GM19395 (cell line): ENCODE data around the gene AXDND1.
"Not testable (repeated sequence)": the region's sequence is repeated elsewhere in the genome, so short reads cannot be mapped to it uniquely, and the experiment has no call there.

Experiments used
- ATAC-seq: cut with Tn5 transposase; IDR thresholded peaks from one replicate; pipeline ENCODE4 v1.9.1; 2021; ENCODE audit warnings: mild to moderate bottlenecking, moderate library complexity; ENCODE audit not compliant: unreplicated experiment

Gene AXDND1

DNA sequence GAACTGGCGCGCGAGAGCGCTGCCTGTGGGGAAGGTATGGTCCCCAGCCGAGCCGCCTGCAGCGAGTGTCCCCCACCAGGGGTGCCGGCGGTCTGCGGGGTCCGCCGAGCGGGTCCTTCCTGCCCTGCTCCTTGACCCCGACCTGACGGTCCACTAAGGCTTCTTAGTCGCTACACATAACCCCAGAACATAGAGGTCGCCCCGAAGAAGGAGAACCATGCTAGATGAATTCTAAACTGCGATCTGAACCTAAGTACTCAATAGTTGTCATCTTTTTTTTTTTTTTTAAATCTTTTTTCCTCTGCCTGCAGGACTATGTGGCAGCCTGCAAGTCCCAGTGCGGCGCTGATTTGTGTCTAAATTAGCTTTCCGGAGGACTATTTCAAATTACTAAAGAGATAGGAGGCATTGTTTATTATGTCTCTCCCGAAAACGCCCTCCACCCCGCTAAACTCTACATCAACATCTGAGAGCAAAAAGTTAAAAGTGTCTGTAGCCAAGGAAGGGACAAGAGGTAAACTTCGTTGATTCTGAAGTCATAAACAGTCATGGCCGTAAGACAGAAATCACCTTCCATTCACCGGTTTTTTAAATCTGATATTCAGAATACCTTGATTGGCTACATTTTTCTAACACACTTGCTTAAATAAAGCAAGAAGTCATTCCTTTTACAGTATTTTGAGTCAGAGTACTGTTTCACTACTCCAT lies 476 bp downstream of the AXDND1 start:
- peak; percentile 11 for ATAC-seq

DNA sequence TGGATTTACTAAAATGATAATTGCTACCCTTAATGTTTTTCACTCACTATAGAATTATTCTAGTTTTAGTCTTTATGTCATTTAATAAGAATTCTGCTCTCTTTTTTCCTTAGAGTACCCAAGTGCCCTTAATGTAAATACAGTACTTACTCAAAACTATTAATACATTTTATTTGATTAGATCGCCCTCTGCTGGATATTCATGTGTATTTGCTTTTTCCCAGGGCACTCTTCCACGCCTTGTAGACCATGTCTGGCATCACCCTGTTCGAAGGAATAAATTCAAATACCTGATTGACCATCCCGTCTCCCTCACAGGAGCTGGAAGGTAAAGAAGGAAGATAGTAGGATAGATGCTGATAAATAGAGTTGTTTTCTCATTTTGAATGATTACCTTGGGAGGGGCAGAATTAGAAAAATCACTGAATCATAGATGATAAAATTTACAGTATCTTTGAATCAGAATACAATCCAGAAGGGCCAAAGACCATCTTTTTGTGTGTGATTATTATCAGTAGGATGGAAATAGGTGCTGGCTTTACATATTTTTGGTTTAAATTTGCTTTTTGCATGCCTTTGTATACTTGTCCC lies 4.1 kb downstream of the AXDND1 start:
- ATAC-seq = peak; percentile 33

DNA sequence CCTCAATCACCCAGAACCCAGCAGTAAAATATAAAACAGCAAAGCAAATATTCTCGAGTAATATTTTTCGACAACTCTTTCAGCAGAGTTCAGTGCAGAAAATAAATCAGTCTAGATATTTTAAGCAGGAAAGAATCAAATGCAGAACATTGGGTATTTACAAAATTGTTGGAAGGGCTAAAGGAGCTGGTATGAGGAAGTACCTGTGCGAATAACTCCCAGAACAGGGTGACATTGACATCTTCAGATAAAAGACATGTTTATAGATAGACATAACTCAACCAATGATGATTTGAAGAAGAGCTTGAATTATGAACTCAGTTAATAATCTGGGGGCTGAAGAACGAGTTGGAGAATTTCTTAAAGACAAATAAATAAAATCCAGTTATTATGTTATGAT lies 6.4 kb downstream of the AXDND1 start:
- ATAC-seq = no peak

DNA sequence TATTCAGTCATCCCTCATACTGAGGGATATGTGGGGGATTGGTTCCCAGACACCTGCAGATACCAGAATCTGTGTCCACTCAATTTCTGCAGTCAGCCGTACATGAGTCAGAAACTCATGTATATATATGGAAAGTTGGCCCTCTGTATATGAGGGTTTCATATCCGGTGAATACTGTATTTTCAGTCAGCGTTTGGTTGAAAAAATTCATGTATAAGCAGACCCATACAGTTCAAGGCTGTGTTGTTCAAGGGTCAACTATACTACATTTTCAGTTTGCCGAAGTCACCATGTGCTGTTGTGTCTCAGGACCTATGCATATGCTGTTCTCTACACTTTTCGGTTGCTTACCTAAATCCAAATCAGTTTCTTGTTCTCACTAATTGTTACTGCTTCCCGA lies 10.5 kb downstream of the AXDND1 start:
- no peak for ATAC-seq

DNA sequence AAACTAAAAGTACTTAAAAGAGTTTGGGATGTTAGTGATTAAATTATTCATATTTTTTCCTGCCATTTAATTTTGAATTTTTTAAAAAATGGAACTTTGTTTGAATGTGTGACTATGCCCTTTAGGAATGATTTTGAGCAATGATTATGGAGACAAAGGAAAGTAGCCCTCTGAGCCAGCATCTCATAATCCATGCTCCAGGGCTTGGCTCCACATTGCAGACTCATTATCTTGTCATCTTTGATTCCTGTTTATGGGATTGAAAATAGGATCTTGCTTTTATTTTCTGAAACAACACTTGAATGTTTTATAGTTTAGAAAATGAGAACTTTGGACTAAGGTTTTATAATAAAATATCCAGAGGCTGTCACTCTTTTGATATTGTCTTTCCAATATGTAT lies 14.5 kb downstream of the AXDND1 start:
- ATAC-seq = no peak

DNA sequence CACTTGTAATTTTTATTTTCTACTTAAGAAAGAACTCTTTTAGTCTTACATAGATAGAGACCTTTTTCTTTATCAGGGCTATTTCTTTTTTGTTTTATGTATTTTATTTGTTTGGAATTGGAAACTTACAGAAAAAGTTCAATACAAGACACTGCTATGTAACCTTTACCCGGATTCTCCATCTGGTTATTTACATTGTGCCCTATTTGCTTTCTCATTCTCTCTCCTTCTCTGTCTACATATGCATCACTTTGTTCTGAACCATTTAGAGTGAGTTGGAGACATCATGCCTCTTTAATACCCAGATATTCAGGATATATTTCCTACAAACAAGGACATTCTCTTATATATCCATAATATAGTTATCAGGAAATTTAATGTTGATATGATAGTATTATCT lies 18.3 kb downstream of the AXDND1 start:
- no peak for ATAC-seq

DNA sequence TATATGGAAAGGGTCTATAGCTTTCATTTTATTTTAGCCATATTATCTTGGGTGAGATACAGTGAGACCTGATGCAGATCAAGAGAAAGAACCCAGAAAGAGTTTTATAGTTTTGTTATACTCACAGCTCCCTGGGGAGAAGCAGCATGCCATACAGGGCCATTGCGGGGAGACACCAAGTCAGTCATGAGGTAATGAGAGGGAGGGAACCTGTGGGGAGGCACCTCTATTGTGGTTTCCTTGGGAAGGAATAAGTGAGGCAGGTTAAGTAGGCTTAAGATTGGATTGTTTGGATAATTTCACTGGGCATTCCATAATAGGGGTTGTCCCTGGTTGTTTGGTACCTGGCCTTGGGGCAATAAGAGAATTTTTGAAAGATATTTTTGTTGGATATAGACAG lies 19.7 kb downstream of the AXDND1 start:
- ATAC-seq = no peak

DNA sequence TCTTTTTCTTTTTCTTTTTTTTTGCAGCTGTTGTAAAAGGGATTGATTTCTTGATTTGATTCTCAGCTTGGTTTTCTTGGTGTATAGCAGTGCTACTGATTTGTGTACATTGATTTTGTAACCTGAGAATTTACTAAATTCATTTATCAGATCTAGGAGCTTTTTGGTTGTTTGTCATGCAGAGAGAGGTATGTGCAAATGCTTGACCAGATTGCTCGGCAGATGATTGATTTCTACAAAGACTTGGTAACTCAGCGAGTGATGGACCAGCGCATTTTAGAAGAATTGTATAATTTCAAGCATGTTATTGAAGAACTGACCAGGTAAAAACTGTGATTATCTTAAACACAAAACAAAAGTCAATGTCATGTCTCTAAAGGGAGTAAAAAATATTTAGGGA lies 27.9 kb downstream of the AXDND1 start:
- no peak for ATAC-seq

DNA sequence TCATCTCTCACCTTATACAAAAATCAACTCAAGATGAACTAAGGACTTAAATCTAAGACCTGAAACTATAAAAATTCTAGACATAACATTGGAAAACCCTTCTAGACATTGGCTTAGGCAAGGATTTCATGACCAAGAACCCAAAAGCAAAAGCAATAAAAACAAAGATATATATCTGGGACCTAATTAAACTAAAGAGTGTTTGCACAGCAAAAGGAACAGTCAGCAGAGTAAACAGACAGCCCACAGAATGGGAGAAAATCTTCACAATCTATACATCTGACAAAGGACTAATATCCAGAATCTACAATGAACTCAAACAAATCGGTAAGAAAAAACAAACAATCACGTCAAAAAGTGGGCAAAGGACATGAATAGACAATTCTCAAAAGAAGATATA lies 33.6 kb downstream of the AXDND1 start:
- ATAC-seq = not testable (repeated sequence)

DNA sequence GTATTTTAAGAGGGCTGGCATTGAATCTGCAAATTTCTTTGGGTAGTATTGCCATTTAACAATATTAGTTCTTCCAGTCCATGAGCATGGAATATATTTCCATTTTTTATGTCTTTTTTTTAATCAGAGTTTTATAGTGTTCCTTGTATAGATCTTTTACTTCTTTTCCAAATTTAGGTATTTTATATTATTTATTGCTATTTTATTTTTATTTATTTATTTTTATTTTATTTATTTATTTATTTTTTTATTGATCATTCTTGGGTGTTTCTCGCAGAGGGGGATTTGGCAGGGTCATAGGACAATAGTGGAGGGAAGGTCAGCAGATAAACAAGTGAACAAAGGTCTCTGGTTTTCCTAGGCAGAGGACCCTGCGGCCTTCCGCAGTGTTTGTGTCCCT lies 52.0 kb downstream of the AXDND1 start:
- not testable (repeated sequence) for ATAC-seq

DNA sequence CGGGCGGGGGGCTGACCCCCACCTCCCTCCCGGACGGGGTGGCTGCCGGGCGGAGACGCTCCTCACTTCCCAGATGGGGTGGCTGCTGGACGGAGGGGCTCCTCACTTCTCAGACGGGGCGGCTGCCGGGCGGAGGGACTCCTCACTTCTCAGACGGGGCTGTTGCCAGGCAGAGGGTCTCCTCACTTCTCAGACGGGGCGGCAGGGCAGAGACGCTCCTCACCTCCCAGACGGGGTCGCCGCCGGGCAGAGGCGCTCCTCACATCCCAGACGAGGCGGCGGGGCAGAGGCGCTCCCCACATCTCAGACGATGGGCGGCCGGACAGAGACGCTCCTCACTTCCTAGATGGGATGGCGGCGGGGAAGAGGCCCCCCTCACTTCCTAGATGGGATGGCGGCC lies 52.9 kb downstream of the AXDND1 start:
- not testable (repeated sequence) for ATAC-seq

DNA sequence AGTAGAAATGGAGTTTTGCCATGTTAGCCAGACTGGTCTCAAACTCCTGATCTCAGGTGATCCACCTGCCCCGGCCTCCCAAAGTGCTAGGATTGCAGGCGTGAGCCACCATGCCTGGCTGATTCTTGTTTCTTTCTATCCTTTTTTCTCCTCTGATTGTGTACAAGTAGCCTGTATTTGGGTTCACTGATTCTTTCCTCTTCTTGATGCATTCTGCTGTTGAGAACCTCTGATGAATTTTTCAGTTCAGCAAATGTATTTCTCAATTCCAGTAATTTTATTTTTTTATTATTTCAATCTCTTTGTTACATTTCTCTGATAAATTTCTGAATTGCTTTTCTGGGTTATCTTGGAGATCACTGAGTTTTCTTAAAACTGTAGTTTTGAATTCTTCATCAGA lies 58.8 kb downstream of the AXDND1 start:
- no peak for ATAC-seq

DNA sequence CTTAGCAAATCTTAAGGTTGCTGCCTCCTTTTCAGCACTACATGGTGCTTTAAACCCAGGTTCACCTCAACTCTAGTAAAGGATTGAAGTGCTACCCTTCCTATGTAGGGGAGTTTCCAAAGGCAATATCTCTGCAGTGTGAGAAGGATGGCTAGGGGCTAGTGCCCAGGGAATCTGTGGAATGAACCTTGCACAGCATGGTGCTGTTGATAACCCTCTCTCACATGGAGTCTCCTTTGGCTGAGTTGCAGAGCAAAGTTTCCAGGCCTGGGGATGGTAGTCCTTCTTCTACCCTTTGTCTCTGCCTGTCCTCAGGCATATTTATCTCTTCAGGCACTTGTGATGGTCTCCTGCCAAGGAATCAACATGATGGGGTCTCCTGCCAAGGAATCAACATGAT lies 59.4 kb downstream of the AXDND1 start:
- no peak for ATAC-seq

DNA sequence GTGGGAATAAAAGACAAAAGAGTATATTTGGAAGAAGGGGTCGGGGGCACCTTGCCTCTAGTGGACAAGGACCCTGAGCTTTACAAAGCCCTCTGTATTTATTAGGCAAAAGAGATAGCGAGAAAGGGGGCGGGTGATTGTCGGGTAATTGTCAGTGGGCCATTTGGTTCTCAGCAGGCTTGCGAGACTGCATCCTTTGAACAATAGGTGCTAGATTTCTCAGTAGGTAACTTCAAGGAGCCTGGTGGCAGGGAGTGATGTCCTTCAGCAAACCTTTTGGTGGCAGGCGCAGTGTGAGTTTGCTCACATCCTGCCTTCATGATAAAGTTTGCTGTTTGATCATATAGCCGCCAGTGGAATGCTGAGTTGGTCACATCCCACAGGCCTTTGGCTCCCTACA lies 71.4 kb downstream of the AXDND1 start:
- no peak for ATAC-seq

DNA sequence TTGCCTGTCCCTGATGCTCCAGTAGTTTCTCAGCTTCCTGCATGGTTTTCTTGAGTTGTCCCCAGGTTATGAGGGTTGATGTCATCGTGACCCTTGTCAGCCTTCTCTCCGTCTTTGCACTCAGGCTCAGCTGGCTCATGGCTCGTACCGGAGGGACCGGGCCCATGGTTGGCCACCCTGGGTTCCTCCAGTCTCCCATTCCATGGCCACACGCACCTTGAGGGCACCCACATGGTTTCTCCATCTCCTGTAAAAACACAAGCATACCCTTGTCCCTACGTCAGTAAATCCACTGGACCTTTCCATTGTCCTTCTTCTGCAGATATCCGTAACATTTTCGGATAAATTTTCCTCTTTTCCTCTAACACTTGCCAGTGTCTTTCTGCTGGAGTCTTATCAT lies 73.9 kb downstream of the AXDND1 start:
- ATAC-seq = not testable (repeated sequence)

DNA sequence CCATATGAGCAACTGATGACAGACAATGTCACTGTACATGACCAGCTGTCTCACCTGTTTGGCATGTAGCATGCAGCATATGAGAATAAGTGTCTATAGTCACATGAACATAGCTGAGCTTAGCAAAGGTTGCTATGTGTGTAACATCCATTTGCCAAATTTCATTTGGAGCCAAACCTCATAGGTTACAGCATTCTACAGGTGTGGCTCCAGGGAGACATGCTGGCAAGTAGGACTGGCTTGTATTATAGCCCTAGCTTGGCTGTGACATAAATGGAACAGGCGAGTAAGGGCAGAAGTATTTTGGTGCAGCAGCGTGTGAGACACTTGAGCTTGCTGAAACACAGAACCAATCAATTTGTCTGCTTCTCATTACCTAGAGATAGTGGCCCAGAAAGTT lies 74.5 kb downstream of the AXDND1 start:
- ATAC-seq = not testable (repeated sequence)

DNA sequence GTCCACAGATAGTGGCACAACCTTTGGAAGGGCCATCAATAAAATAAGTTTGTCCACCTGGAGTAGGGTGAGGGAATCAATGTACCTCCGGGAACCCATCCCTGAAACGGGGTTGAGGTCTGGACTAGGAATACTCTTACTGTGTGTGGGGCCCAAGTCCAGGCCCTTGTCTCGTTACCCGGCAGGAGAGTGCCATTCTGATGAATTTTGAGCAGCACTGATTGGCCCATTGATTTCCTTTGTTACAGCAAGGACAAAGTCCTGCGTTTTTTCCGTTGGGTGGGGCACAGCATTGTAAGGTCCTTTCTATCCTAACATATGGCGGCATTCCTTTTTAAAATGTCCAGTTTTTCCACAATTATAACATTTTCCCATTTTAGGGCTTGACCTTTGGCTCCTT lies 75.2 kb downstream of the AXDND1 start:
- ATAC-seq = no peak

DNA sequence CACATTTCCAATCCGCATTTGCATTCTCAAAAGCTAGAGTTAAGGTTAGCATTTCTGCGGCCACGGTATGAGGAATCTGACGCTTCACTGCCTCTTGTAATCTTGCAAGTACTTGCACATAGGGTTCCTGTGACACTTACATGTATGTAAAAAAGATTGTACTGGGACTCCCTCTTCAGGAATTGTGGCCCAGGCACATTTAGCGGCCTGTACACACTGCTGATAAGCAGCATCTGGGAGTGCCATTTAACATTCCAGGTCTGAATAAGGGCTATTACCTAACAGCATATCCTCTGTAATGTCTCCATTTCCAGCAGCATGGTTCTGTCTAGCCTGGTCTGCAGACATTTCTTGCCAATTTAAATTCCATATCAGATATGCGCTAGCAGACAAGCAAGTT lies 75.7 kb downstream of the AXDND1 start:
- no peak for ATAC-seq

DNA sequence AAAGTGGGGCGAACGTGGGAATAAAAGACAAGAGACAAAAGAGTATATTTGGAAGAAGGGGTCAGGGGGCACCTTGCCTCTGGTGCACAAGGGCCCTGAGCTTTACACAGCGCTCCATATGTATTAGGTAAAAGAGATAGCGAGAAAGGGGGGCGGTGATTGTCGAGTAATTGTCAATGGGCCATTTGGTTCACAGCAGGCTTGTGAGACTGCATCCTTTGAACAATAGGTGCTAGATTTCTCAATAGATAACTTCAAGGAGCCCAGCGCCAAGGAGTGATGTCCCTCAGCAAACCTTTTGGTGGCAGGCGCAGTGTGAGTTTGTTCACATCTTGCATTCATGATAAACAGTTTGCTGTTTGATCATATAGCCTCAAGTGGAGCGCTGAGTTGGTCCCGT lies 77.1 kb downstream of the AXDND1 start:
- ATAC-seq = not testable (repeated sequence)

DNA sequence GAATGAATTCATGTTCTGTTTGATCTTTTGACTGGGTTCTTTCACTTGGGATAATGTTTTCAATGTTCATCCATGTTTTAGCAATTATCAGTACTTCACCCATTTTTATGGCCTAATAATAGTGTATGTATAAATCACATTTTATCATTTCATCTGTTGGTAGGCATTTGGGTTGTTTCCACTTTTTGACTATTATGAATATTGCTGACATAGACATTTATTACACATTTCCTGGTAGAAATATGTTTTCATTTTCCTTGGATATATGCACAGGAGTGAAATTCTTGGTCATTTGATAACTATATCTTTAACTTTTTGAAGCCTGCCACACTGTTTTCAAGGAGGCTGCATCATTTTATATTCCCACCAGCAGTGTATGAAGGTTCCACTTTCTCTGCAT lies 79.8 kb downstream of the AXDND1 start:
- ATAC-seq = no peak

DNA sequence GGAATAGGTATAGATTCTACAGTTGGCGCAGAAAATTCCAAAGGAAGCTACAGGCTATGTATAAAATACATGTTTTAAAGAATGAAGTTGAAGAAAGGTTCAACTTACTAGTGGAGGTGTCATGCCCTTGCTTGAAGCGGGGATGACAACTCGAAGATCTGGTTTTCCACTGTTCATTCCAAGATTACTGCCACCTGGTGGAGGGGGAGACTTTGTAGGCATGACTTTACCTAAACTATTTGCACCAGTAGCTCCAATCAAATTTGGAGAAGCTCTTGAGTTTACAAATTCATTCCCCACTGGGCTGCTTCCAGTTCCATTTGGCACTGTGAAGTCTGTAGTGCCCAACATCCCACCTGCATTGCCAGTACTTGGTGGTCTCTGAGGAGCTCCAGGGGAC lies 81.7 kb downstream of the AXDND1 start:
- ATAC-seq = no peak

DNA sequence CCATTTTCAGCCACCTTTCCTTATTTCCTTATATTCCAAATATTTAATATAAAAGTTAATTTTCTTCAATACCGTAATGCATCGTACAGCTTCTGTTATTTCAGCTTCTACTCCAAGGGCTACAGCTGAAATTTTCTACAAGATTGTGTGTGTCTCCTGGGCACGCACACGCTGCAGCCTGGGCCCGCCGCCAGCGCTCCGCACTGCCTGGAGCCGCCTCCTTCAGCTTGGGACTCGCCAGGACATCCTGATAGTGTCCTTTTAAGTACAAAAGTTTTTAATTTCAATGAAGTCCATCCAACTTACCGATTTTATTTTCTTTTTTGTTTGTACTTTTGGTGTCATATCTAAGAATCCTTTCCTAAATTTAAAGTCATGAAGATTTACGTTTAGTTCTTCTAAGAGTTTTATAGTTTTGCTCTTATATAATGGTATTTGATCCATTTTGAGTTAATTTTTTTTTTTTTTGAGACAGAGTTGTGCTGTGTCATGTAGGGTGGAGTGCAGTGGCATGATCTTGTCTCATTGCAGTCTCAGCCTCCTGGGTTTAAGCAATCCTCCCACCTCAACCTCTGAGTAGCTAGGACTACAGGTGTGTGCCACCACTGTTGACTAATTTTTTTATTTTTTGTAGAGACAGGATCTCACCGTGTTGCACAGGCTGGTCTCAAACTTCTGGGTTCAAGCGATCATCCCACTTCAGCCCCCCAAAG lies 82.8 kb downstream of the AXDND1 start:
- no peak for ATAC-seq
